Gastroesophageal sphincter (tissue), 3 donors: Measurements from ENCODE around the gene CDK18.

Experiments
- CTCF ChIP-seq, 4 experiments: fragments of 200-600 bp in 2 of 4; fragments of 450-650 bp in 2 of 4; sonication (generic) in 1 of 4; IDR thresholded peaks; one replicate each; pipeline ENCODE4 v1.5.1; 2017 to 2019; ENCODE audit warnings: antibody characterized with exemption in 4 of 4, mild to moderate bottlenecking in 2 of 4, moderate library complexity in 2 of 4
- POLR2A ChIP-seq, 2 donors: fragments of 450-650 bp; IDR thresholded peaks; one replicate each; pipeline ENCODE4 v1.6.1; 2017; ENCODE audit warnings: antibody characterized with exemption in 2 of 2, mild to moderate bottlenecking in 2 of 2, moderate library complexity in 1 of 2

GRCh38 chr1:205543351-205544301 is 39.2 kb downstream of the CDK18 start:
- TF ChIP-seq CTCF (IDR thresholded peaks at IDR 0.05) (no peak), POLR2A (IDR thresholded peaks at IDR 0.05) (no peak)
